ENCODE measurements around the gene GSG1L2. TPM values are rescaled to one million over a fixed set of nuclear protein-coding genes. Genes with fewer than 3 reads are reported as not detected.

Gene GSG1L2
- total and polyA plus RNA-seq, 4 donors, result not detected

DNA sequence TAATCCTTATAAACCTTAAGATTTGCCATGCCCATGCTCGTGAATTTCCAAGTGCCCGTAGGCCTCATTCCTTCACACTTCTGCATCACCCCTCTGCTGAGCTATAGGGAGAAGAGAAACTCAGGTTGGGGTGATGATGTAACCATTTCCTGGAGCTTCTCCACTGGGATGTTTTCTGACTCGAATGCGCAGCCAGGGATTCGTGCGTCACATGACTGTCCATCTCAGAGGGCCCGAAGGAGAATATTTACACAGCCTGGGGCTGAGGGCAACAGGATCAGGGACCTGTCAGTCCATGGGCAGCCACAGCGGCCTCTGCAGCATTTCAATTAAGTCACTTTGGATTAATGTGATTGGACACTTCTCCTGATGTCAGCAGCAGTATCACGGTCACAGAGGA lies 8.7 kb downstream of the GSG1L2 start:
- 66% methylated on average over 9 of the region's 9 CpGs for WGBS
- no peaks in the 10 kb centered on the region for H3K36me3 ChIP-seq (ENCODE audit: control insufficient read depth in 4 of 4, insufficient read depth in 3 of 4, low read depth in 1 of 4, low read length in 3 of 4)
- no peaks in the 10 kb centered on the region for H3K4me1 ChIP-seq (ENCODE audit: control insufficient read depth in 4 of 4, insufficient read depth in 4 of 4, low read length in 3 of 4)
- TF ChIP-seq NR2F2 (IDR thresholded peaks at IDR 0.05) (no peak), YY1 (IDR thresholded peaks at IDR 0.05) (no peak), FOXA2 (IDR thresholded peaks at IDR 0.05) (no peak), JUND (IDR thresholded peaks at IDR 0.05) (no peak), HNF4A (conservative IDR thresholded peaks at IDR 0.05) (no peak), GABPA (IDR thresholded peaks at IDR 0.05 in 1 of 2, conservative IDR thresholded peaks at IDR 0.05 in 1 of 2) (no peak), EGR1 (IDR thresholded peaks at IDR 0.05; ENCODE audit: low read depth in 2 of 2) (no peak), TAF1 (conservative IDR thresholded peaks at IDR 0.05) (no peak), RAD21 (IDR thresholded peaks at IDR 0.05) (no peak)
- TF ChIP-seq, protein P1, sequence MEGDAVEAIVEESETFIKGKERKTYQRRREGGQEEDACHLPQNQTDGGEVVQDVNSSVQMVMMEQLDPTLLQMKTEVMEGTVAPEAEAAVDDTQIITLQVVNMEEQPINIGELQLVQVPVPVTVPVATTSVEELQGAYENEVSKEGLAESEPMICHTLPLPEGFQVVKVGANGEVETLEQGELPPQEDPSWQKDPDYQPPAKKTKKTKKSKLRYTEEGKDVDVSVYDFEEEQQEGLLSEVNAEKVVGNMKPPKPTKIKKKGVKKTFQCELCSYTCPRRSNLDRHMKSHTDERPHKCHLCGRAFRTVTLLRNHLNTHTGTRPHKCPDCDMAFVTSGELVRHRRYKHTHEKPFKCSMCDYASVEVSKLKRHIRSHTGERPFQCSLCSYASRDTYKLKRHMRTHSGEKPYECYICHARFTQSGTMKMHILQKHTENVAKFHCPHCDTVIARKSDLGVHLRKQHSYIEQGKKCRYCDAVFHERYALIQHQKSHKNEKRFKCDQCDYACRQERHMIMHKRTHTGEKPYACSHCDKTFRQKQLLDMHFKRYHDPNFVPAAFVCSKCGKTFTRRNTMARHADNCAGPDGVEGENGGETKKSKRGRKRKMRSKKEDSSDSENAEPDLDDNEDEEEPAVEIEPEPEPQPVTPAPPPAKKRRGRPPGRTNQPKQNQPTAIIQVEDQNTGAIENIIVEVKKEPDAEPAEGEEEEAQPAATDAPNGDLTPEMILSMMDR (IDR thresholded peaks at IDR 0.05; ENCODE audit: low read depth, low read length, missing input control), result no peak
- TF ChIP-seq, protein P2, sequence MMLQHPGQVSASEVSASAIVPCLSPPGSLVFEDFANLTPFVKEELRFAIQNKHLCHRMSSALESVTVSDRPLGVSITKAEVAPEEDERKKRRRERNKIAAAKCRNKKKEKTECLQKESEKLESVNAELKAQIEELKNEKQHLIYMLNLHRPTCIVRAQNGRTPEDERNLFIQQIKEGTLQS (IDR thresholded peaks at IDR 0.05), result no peak
- TF ChIP-seq, protein P3, sequence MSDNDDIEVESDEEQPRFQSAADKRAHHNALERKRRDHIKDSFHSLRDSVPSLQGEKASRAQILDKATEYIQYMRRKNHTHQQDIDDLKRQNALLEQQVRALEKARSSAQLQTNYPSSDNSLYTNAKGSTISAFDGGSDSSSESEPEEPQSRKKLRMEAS (IDR thresholded peaks at IDR 0.05), result no peak
- TF ChIP-seq, protein P4, sequence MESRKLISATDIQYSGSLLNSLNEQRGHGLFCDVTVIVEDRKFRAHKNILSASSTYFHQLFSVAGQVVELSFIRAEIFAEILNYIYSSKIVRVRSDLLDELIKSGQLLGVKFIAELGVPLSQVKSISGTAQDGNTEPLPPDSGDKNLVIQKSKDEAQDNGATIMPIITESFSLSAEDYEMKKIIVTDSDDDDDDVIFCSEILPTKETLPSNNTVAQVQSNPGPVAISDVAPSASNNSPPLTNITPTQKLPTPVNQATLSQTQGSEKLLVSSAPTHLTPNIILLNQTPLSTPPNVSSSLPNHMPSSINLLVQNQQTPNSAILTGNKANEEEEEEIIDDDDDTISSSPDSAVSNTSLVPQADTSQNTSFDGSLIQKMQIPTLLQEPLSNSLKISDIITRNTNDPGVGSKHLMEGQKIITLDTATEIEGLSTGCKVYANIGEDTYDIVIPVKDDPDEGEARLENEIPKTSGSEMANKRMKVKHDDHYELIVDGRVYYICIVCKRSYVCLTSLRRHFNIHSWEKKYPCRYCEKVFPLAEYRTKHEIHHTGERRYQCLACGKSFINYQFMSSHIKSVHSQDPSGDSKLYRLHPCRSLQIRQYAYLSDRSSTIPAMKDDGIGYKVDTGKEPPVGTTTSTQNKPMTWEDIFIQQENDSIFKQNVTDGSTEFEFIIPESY (IDR thresholded peaks at IDR 0.05), result no peak
- no peaks in the 10 kb centered on the region for H3K9me3 ChIP-seq (ENCODE audit: control insufficient read depth in 4 of 4, low read length in 3 of 4)
- no peak overlapping the region for H3K27ac ChIP-seq (ENCODE audit: low read depth in 1 of 2, low read length in 2 of 2)
- H3K4me3 ChIP-seq (ENCODE audit: low read depth in 1 of 3, low read length in 3 of 3), result no peak overlapping the region
- H3K27me3 ChIP-seq (ENCODE audit: control insufficient read depth in 4 of 4, insufficient read depth in 4 of 4, low read length in 3 of 4), result peaks cover 0 to 5% (median 2%) of the 10 kb centered on the region in 4 donors
- no peak overlapping the region for H3K9ac ChIP-seq (ENCODE audit: low read depth in 1 of 2, low read length in 2 of 2)
- DNase-seq (ENCODE audit: low spot score), result no peak

DNA sequence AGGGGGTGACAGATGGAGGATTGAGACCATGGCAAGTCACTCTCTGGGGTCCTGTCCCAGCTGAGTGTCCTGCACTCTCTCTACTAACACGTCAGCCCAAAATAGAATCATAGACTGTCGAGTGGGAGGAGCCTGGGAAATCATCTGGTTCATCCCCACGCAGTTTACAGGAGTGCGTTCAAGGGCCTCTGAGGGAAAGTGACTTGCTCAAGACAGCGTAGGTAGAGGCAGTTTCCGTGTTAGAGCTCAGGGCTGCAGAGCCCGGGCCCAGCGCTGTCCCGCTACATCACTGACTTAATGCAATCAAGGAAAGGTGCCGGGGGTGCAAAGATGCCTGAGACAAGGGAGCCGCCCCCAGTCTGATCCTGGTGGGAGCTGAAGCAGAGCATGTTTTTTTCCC lies 10.3 kb downstream of the GSG1L2 start:
- Histone ChIP-seq H3K36me3 (ENCODE audit: control insufficient read depth in 4 of 4, insufficient read depth in 3 of 4, low read depth in 1 of 4, low read length in 3 of 4) (no peaks in the 10 kb centered on the region), H3K9me3 (ENCODE audit: control insufficient read depth in 4 of 4, low read length in 3 of 4) (no peaks in the 10 kb centered on the region), H3K9ac (ENCODE audit: low read depth in 1 of 2, low read length in 2 of 2) (no peak overlapping the region), H3K27me3 (ENCODE audit: control insufficient read depth in 4 of 4, insufficient read depth in 4 of 4, low read length in 3 of 4) (peaks cover 0 to 5% (median 2%) of the 10 kb centered on the region in 4 donors), H3K27ac (ENCODE audit: low read depth in 1 of 2, low read length in 2 of 2) (no peak overlapping the region), H3K4me3 (ENCODE audit: low read depth in 1 of 3, low read length in 3 of 3) (no peak overlapping the region), H3K4me1 (ENCODE audit: control insufficient read depth in 4 of 4, insufficient read depth in 4 of 4, low read length in 3 of 4) (no peaks in the 10 kb centered on the region)
- TF ChIP-seq RXRA (IDR thresholded peaks at IDR 0.05), result no peak
- WGBS, result 38% methylated on average over 11 of the region's 11 CpGs
- DNase-seq (ENCODE audit: low spot score), result no peak

DNA sequence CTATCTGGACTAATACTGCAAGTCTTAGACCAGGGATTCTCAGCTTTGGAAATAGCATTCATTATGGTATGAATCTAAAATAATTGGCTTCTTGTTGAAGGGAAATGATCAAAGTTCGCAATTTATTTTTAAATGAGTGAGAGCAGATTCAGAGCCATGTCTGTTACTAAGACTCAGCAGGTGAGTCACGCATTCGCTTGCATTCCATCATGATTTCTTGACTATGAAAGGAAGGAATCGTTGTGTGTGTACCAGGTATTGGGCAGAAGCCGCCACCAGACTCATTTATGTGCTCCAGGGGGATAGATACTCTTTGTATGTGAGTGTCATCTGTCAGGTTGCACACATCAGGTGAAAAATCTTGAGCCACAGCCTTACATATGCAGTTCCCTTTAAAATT lies 10.8 kb downstream of the GSG1L2 start:
- no peak overlapping the region for H3K27ac ChIP-seq (ENCODE audit: low read depth in 1 of 2, low read length in 2 of 2)
- no peak overlapping the region for H3K4me3 ChIP-seq (ENCODE audit: low read depth in 1 of 3, low read length in 3 of 3)
- peaks cover 0 to 5% (median 2%) of the 10 kb centered on the region in 4 donors for H3K27me3 ChIP-seq (ENCODE audit: control insufficient read depth in 4 of 4, insufficient read depth in 4 of 4, low read length in 3 of 4)
- no peak for DNase-seq (ENCODE audit: low spot score)
- 83% methylated on average over 5 of the region's 5 CpGs for WGBS
- H3K36me3 ChIP-seq (ENCODE audit: control insufficient read depth in 4 of 4, insufficient read depth in 3 of 4, low read depth in 1 of 4, low read length in 3 of 4), result no peaks in the 10 kb centered on the region
- no peaks in the 10 kb centered on the region for H3K4me1 ChIP-seq (ENCODE audit: control insufficient read depth in 4 of 4, insufficient read depth in 4 of 4, low read length in 3 of 4)
- H3K9ac ChIP-seq (ENCODE audit: low read depth in 1 of 2, low read length in 2 of 2), result no peak overlapping the region
- H3K9me3 ChIP-seq (ENCODE audit: control insufficient read depth in 4 of 4, low read length in 3 of 4), result no peaks in the 10 kb centered on the region
- TF ChIP-seq, protein P1 (IDR thresholded peaks at IDR 0.05; ENCODE audit: low read depth, low read length, missing input control), result no peak
- TF ChIP-seq, protein P4 (IDR thresholded peaks at IDR 0.05), result no peak
- TF ChIP-seq SP1 (IDR thresholded peaks at IDR 0.05), result no peak
- TF ChIP-seq, protein P5, sequence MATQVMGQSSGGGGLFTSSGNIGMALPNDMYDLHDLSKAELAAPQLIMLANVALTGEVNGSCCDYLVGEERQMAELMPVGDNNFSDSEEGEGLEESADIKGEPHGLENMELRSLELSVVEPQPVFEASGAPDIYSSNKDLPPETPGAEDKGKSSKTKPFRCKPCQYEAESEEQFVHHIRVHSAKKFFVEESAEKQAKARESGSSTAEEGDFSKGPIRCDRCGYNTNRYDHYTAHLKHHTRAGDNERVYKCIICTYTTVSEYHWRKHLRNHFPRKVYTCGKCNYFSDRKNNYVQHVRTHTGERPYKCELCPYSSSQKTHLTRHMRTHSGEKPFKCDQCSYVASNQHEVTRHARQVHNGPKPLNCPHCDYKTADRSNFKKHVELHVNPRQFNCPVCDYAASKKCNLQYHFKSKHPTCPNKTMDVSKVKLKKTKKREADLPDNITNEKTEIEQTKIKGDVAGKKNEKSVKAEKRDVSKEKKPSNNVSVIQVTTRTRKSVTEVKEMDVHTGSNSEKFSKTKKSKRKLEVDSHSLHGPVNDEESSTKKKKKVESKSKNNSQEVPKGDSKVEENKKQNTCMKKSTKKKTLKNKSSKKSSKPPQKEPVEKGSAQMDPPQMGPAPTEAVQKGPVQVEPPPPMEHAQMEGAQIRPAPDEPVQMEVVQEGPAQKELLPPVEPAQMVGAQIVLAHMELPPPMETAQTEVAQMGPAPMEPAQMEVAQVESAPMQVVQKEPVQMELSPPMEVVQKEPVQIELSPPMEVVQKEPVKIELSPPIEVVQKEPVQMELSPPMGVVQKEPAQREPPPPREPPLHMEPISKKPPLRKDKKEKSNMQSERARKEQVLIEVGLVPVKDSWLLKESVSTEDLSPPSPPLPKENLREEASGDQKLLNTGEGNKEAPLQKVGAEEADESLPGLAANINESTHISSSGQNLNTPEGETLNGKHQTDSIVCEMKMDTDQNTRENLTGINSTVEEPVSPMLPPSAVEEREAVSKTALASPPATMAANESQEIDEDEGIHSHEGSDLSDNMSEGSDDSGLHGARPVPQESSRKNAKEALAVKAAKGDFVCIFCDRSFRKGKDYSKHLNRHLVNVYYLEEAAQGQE (IDR thresholded peaks at IDR 0.05), result no peak
- no peak for TF ChIP-seq HNF4G (IDR thresholded peaks at IDR 0.05)

Measured in liver (tissue), 9 donors.